Measurements from ENCODE around the gene DMWD. TPM values are rescaled to one million over a fixed set of nuclear protein-coding genes. Genes with fewer than 3 reads are reported as not detected.

DMWD gene
- polyA plus RNA-seq, 1 of the 3 experiments (the other 2 are of a cell fraction): 40.6 TPM

GRCh38 chr19:45772912-45773311 is 19.7 kb downstream of the DMWD start:
- H3K4me2 ChIP-seq: no peak overlapping the region
- peaks cover 11% of the 10 kb centered on the region; the same call in 1 of the 2 replicates for H4K20me1 ChIP-seq (ENCODE audit: insufficient read depth)
- POLR2A ChIA-PET: interaction anchor here (0.6 kb wide), 1 partner anchor 81 kb away, joined by 3 read pairs; the partner anchor contains the start of gene QPCTL
- peaks cover 58% of the 10 kb centered on the region for H3F3A ChIP-seq (replicated peaks; ENCODE audit: insufficient read depth)
- WGBS (ENCODE audit: low lambda C conversion rate): 74% methylated on average over 3 of the region's 3 CpGs
- TF ChIP-seq ELF1 (IDR thresholded peaks at IDR 0.05): no peak
- TF ChIP-seq NRF1 (IDR thresholded peaks at IDR 0.05; ENCODE audit: low read depth, low read length): no peak
- TF ChIP-seq REST (IDR thresholded peaks at IDR 0.05; ENCODE audit: low read depth, low read length): no peak
- no peak for TF ChIP-seq NFIC (IDR thresholded peaks at IDR 0.05; ENCODE audit: borderline replicate concordance)
- TF ChIP-seq GATA2 (CRISPR knock-in tag; IDR thresholded peaks at IDR 0.05): no peak
- TF ChIP-seq FOXM1 (IDR thresholded peaks at IDR 0.05; ENCODE audit: low read depth): no peak
- TF ChIP-seq RAD21 (IDR thresholded peaks at IDR 0.05; ENCODE audit: low read length): no peak
- TF ChIP-seq SIN3A (IDR thresholded peaks at IDR 0.05; ENCODE audit: borderline replicate concordance, low read depth, low read length): no peak
- no peak for TF ChIP-seq POLR2AphosphoS5 (IDR thresholded peaks at IDR 0.05; ENCODE audit: low read depth, low read length)
- no peak for TF ChIP-seq MEF2A (IDR thresholded peaks at IDR 0.05; ENCODE audit: borderline replicate concordance, low read depth)
- no peak for TF ChIP-seq MXI1 (IDR thresholded peaks at IDR 0.05; ENCODE audit: low read depth, low read length)
- no peak for TF ChIP-seq IRF3 (IDR thresholded peaks at IDR 0.05; ENCODE audit: low read depth, low read length)
- no peak for TF ChIP-seq PBX3 (IDR thresholded peaks at IDR 0.05)
- no peak for TF ChIP-seq CHD2 (IDR thresholded peaks at IDR 0.05; ENCODE audit: low read length, partially characterized antibody)
- H3K27me3 ChIP-seq (ENCODE audit: insufficient read depth): no peaks in the 10 kb centered on the region
- no peak overlapping the region for H3K9ac ChIP-seq
- no peaks in the 10 kb centered on the region for H3K9me3 ChIP-seq
- DNase-seq: no peak
- H3K36me3 ChIP-seq (replicated peaks in 1 of 2; ENCODE audit: control insufficient read depth in 1 of 2, insufficient read depth in 2 of 2, low read length in 1 of 2): peaks cover 13 to 39% of the 10 kb centered on the region in 2 experiments
- no peak overlapping the region for H3K4me3 ChIP-seq (ENCODE audit: low read depth in 2 of 2, low read length in 1 of 2)
- peaks cover 8 to 14% of the 10 kb centered on the region in 2 experiments; a peak in 3 of 4 replicates for H3K4me1 ChIP-seq (ENCODE audit: control insufficient read depth in 1 of 2, insufficient read depth in 2 of 2, low read depth in 1 of 2, low read length in 1 of 2)
- CTCF ChIA-PET: interaction anchor here (0.6 to 5.9 kb wide), 9 partner anchors 10 to 304 kb away, joined by 3 to 100 read pairs (median 3); partner anchors contain the start of genes DMPK and IRF2BP1
- no peaks in the 10 kb centered on the region for H3K79me2 ChIP-seq (ENCODE audit: insufficient read depth)
- H3K9me2 ChIP-seq: no peaks in the 10 kb centered on the region
- no peak overlapping the region for H2AFZ ChIP-seq (ENCODE audit: low read depth)
- H3K27ac ChIP-seq (ENCODE audit: low read depth in 2 of 2, low read length in 1 of 2): no peak overlapping the region

Data from SK-N-SH (cell line).